GM21529 (cell line): Measurements from ENCODE around the gene PACS2.

Experiments used
- ATAC-seq: cut with Tn5 transposase; IDR thresholded peaks from one replicate; pipeline ENCODE4 v1.9.1; 2021; ENCODE audit not compliant: unreplicated experiment

Gene PACS2

GRCh38 chr14:105436891-105437722 is 122.6 kb downstream of the PACS2 start:
- ATAC-seq, result no peak

GRCh38 chr14:105437723-105438500 is 123.4 kb downstream of the PACS2 start:
- no peak for ATAC-seq

- ATAC-seq, result no peak
These were observed 124.6 kb downstream of the PACS2 start for GRCh38 chr14:105439179-105439578.

- no peak for ATAC-seq
These were observed 125.4 kb downstream of the PACS2 start for GRCh38 chr14:105439710-105440553.

GRCh38 chr14:105440554-105440900 is 126.0 kb downstream of the PACS2 start:
- no peak for ATAC-seq

GRCh38 chr14:105440992-105441391 is 126.4 kb downstream of the PACS2 start:
- no peak for ATAC-seq

GRCh38 chr14:105442125-105442524 is 127.6 kb downstream of the PACS2 start:
- no peak for ATAC-seq

GRCh38 chr14:105442834-105443233 is 128.3 kb downstream of the PACS2 start:
- ATAC-seq, result no peak

GRCh38 chr14:105444859-105445258 is 130.3 kb downstream of the PACS2 start:
- no peak for ATAC-seq

- no peak for ATAC-seq
These were observed 130.7 kb downstream of the PACS2 start for GRCh38 chr14:105445290-105445689.

GRCh38 chr14:105445901-105446845 is 131.6 kb downstream of the PACS2 start:
- ATAC-seq, result no peak

GRCh38 chr14:105446971-105447370 is 132.4 kb downstream of the PACS2 start:
- ATAC-seq, result no peak
